ENCODE results near the gene RAB6B. TPM values are rescaled to one million over a fixed set of nuclear protein-coding genes. Genes with fewer than 3 reads are reported as not detected.

Gene RAB6B
- total RNA-seq, 3 donors from 2014 or later: 0.15 to 0.63 (median 0.26) TPM

DNA sequence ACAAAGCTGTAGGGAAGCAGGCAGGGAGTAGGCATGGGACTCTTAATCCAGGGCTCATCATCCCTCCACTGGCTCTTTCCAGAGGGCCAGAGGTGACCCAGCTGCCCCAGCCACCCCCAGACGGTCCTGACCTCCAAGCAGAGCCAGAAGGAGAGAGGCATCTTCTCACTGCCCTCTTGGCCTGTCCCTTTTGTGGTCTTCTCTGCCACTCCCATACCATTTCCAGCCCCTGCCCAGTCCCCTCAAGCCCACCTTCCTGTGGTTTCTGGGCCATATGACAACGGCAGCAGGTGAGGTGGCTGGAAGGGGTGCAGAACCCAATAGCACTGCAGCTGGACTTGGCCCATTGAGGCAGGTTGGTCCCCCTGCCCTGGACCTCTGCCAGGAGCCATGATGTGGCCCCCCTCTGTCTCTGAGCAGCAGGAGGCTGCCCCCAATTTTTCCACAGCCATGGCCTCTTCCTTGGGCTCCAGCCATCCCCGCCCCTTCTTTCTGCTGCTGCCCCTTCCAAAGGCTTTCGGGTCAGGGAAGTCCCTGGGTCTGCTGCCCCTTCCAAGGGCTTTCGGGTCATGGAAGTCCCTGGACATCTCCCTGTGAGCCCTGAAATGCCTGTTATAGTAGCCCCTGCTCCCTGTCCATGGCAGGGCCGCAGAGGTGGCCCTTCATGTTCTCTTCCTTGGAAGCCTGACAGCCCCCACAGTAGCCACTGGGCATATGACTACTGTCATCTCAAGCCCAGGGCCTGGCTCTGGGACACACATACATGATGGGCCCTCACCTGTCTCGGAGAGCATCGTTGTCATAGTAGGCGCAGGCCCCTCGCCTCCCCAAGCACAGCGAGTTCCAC is 39.5 kb upstream of the RAB6B start:
- ATAC-seq: no peak
- no peaks in the 10 kb centered on the region for H3K4me1 Mint-ChIP-seq (ENCODE audit: low read depth)

GRCh38 chr3:133934073-133934970 is 38.6 kb upstream of the RAB6B start:
- no peak overlapping the region for H3K4me3 Mint-ChIP-seq
- H3K9me3 Mint-ChIP-seq: no peaks in the 10 kb centered on the region
- no peak for DNase-seq
- H3K4me1 Mint-ChIP-seq (ENCODE audit: low read depth): no peaks in the 10 kb centered on the region
- H3K36me3 Mint-ChIP-seq (ENCODE audit: insufficient read depth): no peaks in the 10 kb centered on the region
- H3K27me3 Mint-ChIP-seq (ENCODE audit: low read depth): no peaks in the 10 kb centered on the region
- ATAC-seq: no peak

More for the DNA sequence above, 39.5 kb upstream of the RAB6B start:
- no peak overlapping the region for H3K4me3 Mint-ChIP-seq
- no peaks in the 10 kb centered on the region for H3K27me3 Mint-ChIP-seq (ENCODE audit: low read depth)
- no peaks in the 10 kb centered on the region for H3K9me3 Mint-ChIP-seq
- no peak for DNase-seq
- no peaks in the 10 kb centered on the region for H3K36me3 Mint-ChIP-seq (ENCODE audit: insufficient read depth)

- ATAC-seq: no peak
- DNase-seq: no peak
- H3K27me3 Mint-ChIP-seq (ENCODE audit: low read depth): no peaks in the 10 kb centered on the region
- H3K36me3 Mint-ChIP-seq (ENCODE audit: insufficient read depth): no peaks in the 10 kb centered on the region
- no peak overlapping the region for H3K4me3 Mint-ChIP-seq
- peaks cover 2% of the 10 kb centered on the region for H3K4me1 Mint-ChIP-seq (ENCODE audit: low read depth)
- H3K9me3 Mint-ChIP-seq: no peaks in the 10 kb centered on the region
These were observed 37.7 kb upstream of the RAB6B start for GRCh38 chr3:133933097-133934024.

- no peak for DNase-seq
- H3K27me3 Mint-ChIP-seq (ENCODE audit: low read depth): peaks cover 5% of the 10 kb centered on the region
- H3K4me3 Mint-ChIP-seq: no peak overlapping the region
- H3K9me3 Mint-ChIP-seq: no peaks in the 10 kb centered on the region
- H3K36me3 Mint-ChIP-seq (ENCODE audit: insufficient read depth): no peaks in the 10 kb centered on the region
- no peak for ATAC-seq
- peaks cover 8% of the 10 kb centered on the region for H3K4me1 Mint-ChIP-seq (ENCODE audit: low read depth)
These were observed 36.3 kb upstream of the RAB6B start for GRCh38 chr3:133932009-133932408.

GRCh38 chr3:133931084-133931483 is 35.4 kb upstream of the RAB6B start:
- Mint-ChIP-seq H3K4me3 (no peak overlapping the region), H3K9me3 (no peaks in the 10 kb centered on the region), H3K27me3 (ENCODE audit: low read depth) (peaks cover 5% of the 10 kb centered on the region), H3K4me1 (ENCODE audit: low read depth) (peaks cover 8% of the 10 kb centered on the region), H3K36me3 (ENCODE audit: insufficient read depth) (no peaks in the 10 kb centered on the region)
- no peak for DNase-seq
- no peak for ATAC-seq

DNA sequence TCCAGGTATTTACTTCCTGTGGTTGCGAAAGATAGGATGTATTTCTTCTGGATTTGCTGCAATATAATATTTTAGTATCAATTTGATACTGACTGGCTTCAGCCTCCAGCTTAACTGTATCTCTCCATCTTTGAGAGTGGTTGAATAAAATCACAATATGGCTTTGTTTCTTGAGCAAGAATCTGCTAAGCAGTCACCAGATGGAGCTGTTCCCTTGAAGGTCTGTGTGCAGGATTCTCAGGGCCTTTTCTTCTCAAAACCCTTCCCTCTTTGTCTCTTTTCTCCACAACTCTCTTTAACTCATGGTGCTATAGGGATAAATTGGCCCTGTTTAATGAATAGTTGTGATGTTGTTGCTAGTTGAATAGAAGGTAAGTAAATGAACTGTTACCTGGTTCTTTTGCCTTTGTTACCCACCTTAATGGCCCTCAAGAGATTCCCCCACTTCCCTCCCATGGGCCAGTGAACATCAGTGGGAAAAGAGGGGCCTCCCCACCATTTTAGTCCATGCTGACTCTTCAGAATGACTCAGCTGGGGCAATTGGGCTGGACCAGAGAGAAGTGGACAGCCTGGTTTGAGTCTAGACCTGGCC is 34.8 kb upstream of the RAB6B start:
- no peak for ATAC-seq
- DNase-seq: no peak
- H3K36me3 Mint-ChIP-seq (ENCODE audit: insufficient read depth): no peaks in the 10 kb centered on the region
- H3K27me3 Mint-ChIP-seq (ENCODE audit: low read depth): peaks cover 5% of the 10 kb centered on the region
- H3K4me1 Mint-ChIP-seq (ENCODE audit: low read depth): peaks cover 8% of the 10 kb centered on the region
- no peaks in the 10 kb centered on the region for H3K9me3 Mint-ChIP-seq
- no peak overlapping the region for H3K4me3 Mint-ChIP-seq

DNA sequence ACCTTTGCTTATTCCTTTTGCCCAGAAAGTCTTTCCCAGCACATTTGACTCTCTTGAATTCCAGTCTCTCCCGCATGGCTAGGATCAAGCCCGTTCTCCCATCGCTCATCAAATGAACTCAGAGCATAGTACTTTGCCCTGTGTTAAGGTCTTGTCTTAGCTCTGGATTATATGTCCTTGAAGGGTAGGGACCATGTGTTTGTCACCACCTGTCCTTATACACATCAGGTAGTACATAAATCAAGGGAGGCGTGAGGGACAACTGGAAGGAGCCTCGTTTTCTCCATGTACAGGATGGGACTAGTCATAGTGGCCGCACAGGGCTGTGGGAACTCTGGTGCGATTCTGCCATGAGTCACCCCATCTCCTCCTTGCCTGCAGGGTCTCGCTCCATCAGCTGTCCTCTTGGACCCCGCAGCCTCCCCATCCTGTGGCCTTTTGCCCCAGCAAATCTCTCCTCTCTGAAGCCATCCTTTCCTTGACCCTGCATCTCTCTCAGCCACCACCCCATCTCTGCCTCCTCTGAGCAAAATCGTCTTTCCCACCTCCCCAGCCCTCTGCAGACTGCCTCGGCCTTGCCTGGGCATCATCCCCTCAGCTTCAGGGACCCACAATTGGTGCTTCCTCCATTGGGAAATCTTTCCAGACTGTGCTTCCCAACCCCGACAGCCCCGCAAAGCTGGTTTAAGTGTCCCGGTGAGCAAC is 33.4 kb upstream of the RAB6B start:
- H3K4me1 Mint-ChIP-seq (ENCODE audit: low read depth): peaks cover 8% of the 10 kb centered on the region
- H3K36me3 Mint-ChIP-seq (ENCODE audit: insufficient read depth): no peaks in the 10 kb centered on the region
- DNase-seq (no peak), ATAC-seq (no peak)
- peaks cover 5% of the 10 kb centered on the region for H3K27me3 Mint-ChIP-seq (ENCODE audit: low read depth)
- H3K4me3 Mint-ChIP-seq: no peak overlapping the region
- no peaks in the 10 kb centered on the region for H3K9me3 Mint-ChIP-seq

- Mint-ChIP-seq H3K4me1 (ENCODE audit: low read depth) (peaks cover 8% of the 10 kb centered on the region), H3K27me3 (ENCODE audit: low read depth) (peaks cover 5% of the 10 kb centered on the region), H3K36me3 (ENCODE audit: insufficient read depth) (no peaks in the 10 kb centered on the region), H3K9me3 (no peaks in the 10 kb centered on the region), H3K4me3 (no peak overlapping the region)
- DNase-seq (no peak), ATAC-seq (no peak)
These were observed 32.6 kb upstream of the RAB6B start for GRCh38 chr3:133928136-133928893.

DNA sequence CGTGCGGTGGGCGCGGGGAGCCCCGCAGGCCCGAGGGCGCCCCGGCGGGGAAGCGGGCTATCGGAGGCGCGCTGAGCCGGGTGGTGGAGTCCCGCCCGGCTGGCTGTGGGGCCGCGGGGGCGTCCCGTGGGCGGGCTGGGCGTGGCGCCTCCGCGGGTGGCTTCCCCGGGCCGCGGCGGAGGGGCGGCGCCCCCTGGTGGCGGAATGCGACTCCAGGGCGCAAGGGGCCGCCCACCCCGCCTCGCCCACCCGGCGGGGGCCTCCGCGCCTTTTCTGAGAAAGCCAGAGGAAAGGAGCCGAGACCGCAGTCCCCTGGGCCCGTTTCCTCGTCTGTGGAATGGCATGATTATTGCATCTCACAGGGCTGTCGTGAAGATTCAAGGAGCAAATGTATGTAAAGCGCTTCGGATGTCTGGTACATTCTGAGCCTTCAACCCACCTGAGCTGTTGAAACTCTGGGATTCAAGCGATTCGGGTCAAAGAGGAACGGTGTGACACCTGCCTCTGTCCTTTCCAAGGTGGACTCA is 31.9 kb upstream of the RAB6B start:
- Mint-ChIP-seq H3K4me3 (peak overlapping the region; percentile 55), H3K27me3 (ENCODE audit: low read depth) (peaks cover 5% of the 10 kb centered on the region), H3K9me3 (no peaks in the 10 kb centered on the region), H3K36me3 (ENCODE audit: insufficient read depth) (no peaks in the 10 kb centered on the region), H3K4me1 (ENCODE audit: low read depth) (peaks cover 8% of the 10 kb centered on the region)
- ATAC-seq (peak; percentile 82 to 86), DNase-seq (peak; percentile 82)

GRCh38 chr3:133926736-133927539 is 31.3 kb upstream of the RAB6B start:
- H3K9me3 Mint-ChIP-seq: no peaks in the 10 kb centered on the region
- no peaks in the 10 kb centered on the region for H3K36me3 Mint-ChIP-seq (ENCODE audit: insufficient read depth)
- peaks cover 8% of the 10 kb centered on the region for H3K4me1 Mint-ChIP-seq (ENCODE audit: low read depth)
- no peak for DNase-seq
- peak; percentile 8 to 11 for ATAC-seq
- H3K4me3 Mint-ChIP-seq: peak overlapping the region; percentile 37
- H3K27me3 Mint-ChIP-seq (ENCODE audit: low read depth): peaks cover 7% of the 10 kb centered on the region

GRCh38 chr3:133925960-133926735 is 30.5 kb upstream of the RAB6B start:
- Mint-ChIP-seq H3K36me3 (ENCODE audit: insufficient read depth) (no peaks in the 10 kb centered on the region), H3K27me3 (ENCODE audit: low read depth) (peaks cover 7% of the 10 kb centered on the region), H3K4me1 (ENCODE audit: low read depth) (peaks cover 8% of the 10 kb centered on the region), H3K4me3 (no peak overlapping the region), H3K9me3 (no peaks in the 10 kb centered on the region)
- ATAC-seq (no peak), DNase-seq (no peak)

All from activated T-cell treated with anti-CD3 and anti-CD28 coated beads, Interleukin-2, amount 50 U/mL, for 4 hours (primary cell).